OCI-LY1 (cell line): ENCODE data around the gene SRSF11.
"Not testable (repeated sequence)": the region's sequence is repeated elsewhere in the genome, so short reads cannot be mapped to it uniquely, and the experiment has no call there.

Experiments used
- EZH2 ChIP-seq: fragments of 200-600 bp; sonication (generic), shearing (Covaris generic); IDR thresholded peaks from 2 replicates; pipeline ENCODE4 v1.8.0; 2017; ENCODE audit warnings: borderline replicate concordance, mixed run types, mild to moderate bottlenecking, antibody characterized with exemption, low read length, moderate library complexity, mixed read lengths
- TF ChIP-seq, protein P1 (sequence below): fragments of 200-600 bp; sonication (generic), shearing (Covaris generic); IDR thresholded peaks from 2 replicates; pipeline ENCODE4 v1.5.1; 2017; ENCODE audit warnings: mild to moderate bottlenecking, antibody characterized with exemption, low read length, moderate library complexity, mixed read lengths

GRCh38 chr1:70206833-70207232, 14.3 kb upstream of the SRSF11 start:
- not testable (repeated sequence) for TF ChIP-seq EZH2
- TF ChIP-seq, protein P1, sequence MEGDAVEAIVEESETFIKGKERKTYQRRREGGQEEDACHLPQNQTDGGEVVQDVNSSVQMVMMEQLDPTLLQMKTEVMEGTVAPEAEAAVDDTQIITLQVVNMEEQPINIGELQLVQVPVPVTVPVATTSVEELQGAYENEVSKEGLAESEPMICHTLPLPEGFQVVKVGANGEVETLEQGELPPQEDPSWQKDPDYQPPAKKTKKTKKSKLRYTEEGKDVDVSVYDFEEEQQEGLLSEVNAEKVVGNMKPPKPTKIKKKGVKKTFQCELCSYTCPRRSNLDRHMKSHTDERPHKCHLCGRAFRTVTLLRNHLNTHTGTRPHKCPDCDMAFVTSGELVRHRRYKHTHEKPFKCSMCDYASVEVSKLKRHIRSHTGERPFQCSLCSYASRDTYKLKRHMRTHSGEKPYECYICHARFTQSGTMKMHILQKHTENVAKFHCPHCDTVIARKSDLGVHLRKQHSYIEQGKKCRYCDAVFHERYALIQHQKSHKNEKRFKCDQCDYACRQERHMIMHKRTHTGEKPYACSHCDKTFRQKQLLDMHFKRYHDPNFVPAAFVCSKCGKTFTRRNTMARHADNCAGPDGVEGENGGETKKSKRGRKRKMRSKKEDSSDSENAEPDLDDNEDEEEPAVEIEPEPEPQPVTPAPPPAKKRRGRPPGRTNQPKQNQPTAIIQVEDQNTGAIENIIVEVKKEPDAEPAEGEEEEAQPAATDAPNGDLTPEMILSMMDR, result not testable (repeated sequence)
